ENCODE results near the gene MOCS2. TPM values are rescaled to one million over a fixed set of nuclear protein-coding genes. Genes with fewer than 3 reads are reported as not detected.

MOCS2 gene
- total and polyA plus RNA-seq, 10 of the 15 experiments (the other 5 are each of a cell fraction or from before 2014, with no cell fraction given), result 11.0 to 27.4 (median 22.5) TPM

DNA sequence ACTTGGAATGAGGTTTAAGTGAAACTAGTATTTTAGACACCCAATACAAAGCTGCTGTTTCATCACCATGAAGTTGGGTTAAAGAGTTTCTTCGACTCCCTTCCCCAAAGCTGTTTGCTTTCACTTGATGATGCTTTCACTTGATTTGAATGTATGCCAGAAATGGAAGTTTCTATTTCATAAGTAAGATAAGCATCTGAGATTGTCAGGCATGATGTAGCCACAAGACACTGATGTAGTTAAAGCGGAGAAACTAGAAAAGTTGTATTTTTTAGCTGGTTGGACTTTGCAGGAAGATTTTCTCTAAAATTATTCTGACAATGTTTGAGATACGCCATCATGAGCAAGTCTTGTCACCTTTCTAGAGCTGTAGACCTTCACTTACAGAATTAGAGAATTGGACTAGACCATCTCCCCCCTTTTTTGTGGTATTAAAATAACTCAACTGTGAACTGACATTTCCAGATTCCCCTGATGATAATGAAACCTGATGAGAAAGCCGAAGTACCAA lies 20.0 kb downstream of the MOCS2 start:
- H3K9me3 ChIP-seq (replicated peaks; ENCODE audit: control insufficient read depth, insufficient read depth, low read length), result no peaks in the 10 kb centered on the region
- H4K20me1 ChIP-seq (ENCODE audit: control insufficient read depth, insufficient read depth), result no peaks in the 10 kb centered on the region
- POLR2A ChIA-PET, result no interaction called here
- peaks cover 11% of the 10 kb centered on the region for H3K4me1 ChIP-seq (ENCODE audit: control insufficient read depth, insufficient read depth, low read length)
- no TSS peak for BruUV-seq (replicated peaks)
- SMC1A ChIA-PET (ENCODE audit: uncharacterized antibody, unreplicated experiment), result interaction anchor here (1.2 to 2.9 kb wide), 4 partner anchors 11 to 141 kb away, joined by 3 to 20 read pairs (median 4); partner anchors contain the start of gene MOCS2
- no peaks in the 10 kb centered on the region for H3K79me2 ChIP-seq (ENCODE audit: control insufficient read depth, insufficient read depth, low read length)
- peak overlapping the region; percentile 12; the same call in 1 of the 2 replicates for H2AFZ ChIP-seq (ENCODE audit: control insufficient read depth, low read depth, low read length)
- intact Hi-C loops (cut with micrococcal nuclease; ENCODE audit: unreplicated experiment), result no loop called here
- ATAC-seq (peak; percentile 84), DNase-seq (ENCODE audit: low read depth, low spot score) (peak; percentile 7), FAIRE-seq (peak; percentile 41)
- 41% methylated on average over 4 of the region's 4 CpGs for WGBS (ENCODE audit: insufficient coverage, insufficient replicate concordance, low lambda C conversion rate, missing lambda C conversion rate)
- H3K4me3 ChIP-seq, result no peak overlapping the region
- H3K27ac ChIP-seq (ENCODE audit: control insufficient read depth, insufficient read depth), result no peak overlapping the region
- peak overlapping the region; percentile 49 for H3K4me2 ChIP-seq (ENCODE audit: control insufficient read depth, insufficient read depth)
- in situ Hi-C loops (cut with MboI), result no loop called here
- H3K36me3 ChIP-seq (ENCODE audit: control insufficient read depth in 2 of 2, insufficient read depth in 2 of 2, low read length in 1 of 2), result no peaks in the 10 kb centered on the region
- no peaks in the 10 kb centered on the region for H3K27me3 ChIP-seq (replicated peaks in 1 of 2; ENCODE audit: control insufficient read depth in 2 of 2, insufficient read depth in 2 of 2, low read length in 1 of 2)
- no peak overlapping the region for H3K9ac ChIP-seq (ENCODE audit: control insufficient read depth, insufficient read depth, low read length)
- TF ChIP-seq, protein P1, sequence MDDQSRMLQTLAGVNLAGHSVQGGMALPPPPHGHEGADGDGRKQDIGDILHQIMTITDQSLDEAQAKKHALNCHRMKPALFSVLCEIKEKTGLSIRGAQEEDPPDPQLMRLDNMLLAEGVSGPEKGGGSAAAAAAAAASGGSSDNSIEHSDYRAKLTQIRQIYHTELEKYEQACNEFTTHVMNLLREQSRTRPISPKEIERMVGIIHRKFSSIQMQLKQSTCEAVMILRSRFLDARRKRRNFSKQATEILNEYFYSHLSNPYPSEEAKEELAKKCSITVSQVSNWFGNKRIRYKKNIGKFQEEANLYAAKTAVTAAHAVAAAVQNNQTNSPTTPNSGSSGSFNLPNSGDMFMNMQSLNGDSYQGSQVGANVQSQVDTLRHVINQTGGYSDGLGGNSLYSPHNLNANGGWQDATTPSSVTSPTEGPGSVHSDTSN (IDR thresholded peaks at IDR 0.05; ENCODE audit: insufficient replicate concordance, low read depth, low read length), result no peak
- TF ChIP-seq FOXK2 (IDR thresholded peaks at IDR 0.05) (no peak), ZNF24 (IDR thresholded peaks at IDR 0.05) (no peak), MYC (IDR thresholded peaks at IDR 0.05; ENCODE audit: insufficient read depth, insufficient read length, insufficient replicate concordance, low read length, severe bottlenecking) (no peak), SREBF2 (IDR thresholded peaks at IDR 0.05; ENCODE audit: low read length) (no peak), RUNX3 (IDR thresholded peaks at IDR 0.05; ENCODE audit: low read length) (no peak), BCL11A (IDR thresholded peaks at IDR 0.05; ENCODE audit: low read depth, low read length) (no peak), TCF7 (IDR thresholded peaks at IDR 0.05; ENCODE audit: borderline replicate concordance) (no peak)
- TF ChIP-seq, protein P2, sequence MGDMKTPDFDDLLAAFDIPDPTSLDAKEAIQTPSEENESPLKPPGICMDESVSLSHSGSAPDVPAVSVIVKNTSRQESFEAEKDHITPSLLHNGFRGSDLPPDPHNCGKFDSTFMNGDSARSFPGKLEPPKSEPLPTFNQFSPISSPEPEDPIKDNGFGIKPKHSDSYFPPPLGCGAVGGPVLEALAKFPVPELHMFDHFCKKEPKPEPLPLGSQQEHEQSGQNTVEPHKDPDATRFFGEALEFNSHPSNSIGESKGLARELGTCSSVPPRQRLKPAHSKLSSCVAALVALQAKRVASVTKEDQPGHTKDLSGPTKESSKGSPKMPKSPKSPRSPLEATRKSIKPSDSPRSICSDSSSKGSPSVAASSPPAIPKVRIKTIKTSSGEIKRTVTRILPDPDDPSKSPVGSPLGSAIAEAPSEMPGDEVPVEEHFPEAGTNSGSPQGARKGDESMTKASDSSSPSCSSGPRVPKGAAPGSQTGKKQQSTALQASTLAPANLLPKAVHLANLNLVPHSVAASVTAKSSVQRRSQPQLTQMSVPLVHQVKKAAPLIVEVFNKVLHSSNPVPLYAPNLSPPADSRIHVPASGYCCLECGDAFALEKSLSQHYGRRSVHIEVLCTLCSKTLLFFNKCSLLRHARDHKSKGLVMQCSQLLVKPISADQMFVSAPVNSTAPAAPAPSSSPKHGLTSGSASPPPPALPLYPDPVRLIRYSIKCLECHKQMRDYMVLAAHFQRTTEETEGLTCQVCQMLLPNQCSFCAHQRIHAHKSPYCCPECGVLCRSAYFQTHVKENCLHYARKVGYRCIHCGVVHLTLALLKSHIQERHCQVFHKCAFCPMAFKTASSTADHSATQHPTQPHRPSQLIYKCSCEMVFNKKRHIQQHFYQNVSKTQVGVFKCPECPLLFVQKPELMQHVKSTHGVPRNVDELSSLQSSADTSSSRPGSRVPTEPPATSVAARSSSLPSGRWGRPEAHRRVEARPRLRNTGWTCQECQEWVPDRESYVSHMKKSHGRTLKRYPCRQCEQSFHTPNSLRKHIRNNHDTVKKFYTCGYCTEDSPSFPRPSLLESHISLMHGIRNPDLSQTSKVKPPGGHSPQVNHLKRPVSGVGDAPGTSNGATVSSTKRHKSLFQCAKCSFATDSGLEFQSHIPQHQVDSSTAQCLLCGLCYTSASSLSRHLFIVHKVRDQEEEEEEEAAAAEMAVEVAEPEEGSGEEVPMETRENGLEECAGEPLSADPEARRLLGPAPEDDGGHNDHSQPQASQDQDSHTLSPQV (IDR thresholded peaks at IDR 0.05), result no peak
- TF ChIP-seq, protein P3, sequence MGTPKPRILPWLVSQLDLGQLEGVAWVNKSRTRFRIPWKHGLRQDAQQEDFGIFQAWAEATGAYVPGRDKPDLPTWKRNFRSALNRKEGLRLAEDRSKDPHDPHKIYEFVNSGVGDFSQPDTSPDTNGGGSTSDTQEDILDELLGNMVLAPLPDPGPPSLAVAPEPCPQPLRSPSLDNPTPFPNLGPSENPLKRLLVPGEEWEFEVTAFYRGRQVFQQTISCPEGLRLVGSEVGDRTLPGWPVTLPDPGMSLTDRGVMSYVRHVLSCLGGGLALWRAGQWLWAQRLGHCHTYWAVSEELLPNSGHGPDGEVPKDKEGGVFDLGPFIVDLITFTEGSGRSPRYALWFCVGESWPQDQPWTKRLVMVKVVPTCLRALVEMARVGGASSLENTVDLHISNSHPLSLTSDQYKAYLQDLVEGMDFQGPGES (IDR thresholded peaks at IDR 0.05), result no peak
- TF ChIP-seq, protein P4, sequence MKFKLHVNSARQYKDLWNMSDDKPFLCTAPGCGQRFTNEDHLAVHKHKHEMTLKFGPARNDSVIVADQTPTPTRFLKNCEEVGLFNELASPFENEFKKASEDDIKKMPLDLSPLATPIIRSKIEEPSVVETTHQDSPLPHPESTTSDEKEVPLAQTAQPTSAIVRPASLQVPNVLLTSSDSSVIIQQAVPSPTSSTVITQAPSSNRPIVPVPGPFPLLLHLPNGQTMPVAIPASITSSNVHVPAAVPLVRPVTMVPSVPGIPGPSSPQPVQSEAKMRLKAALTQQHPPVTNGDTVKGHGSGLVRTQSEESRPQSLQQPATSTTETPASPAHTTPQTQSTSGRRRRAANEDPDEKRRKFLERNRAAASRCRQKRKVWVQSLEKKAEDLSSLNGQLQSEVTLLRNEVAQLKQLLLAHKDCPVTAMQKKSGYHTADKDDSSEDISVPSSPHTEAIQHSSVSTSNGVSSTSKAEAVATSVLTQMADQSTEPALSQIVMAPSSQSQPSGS (IDR thresholded peaks at IDR 0.05; ENCODE audit: low read length), result no peak
- TF ChIP-seq, protein P5, sequence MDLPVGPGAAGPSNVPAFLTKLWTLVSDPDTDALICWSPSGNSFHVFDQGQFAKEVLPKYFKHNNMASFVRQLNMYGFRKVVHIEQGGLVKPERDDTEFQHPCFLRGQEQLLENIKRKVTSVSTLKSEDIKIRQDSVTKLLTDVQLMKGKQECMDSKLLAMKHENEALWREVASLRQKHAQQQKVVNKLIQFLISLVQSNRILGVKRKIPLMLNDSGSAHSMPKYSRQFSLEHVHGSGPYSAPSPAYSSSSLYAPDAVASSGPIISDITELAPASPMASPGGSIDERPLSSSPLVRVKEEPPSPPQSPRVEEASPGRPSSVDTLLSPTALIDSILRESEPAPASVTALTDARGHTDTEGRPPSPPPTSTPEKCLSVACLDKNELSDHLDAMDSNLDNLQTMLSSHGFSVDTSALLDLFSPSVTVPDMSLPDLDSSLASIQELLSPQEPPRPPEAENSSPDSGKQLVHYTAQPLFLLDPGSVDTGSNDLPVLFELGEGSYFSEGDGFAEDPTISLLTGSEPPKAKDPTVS (IDR thresholded peaks at IDR 0.05; ENCODE audit: low read depth, low read length), result no peak
- CTCF ChIA-PET, result interaction anchor here (0.7 to 7.7 kb wide), 8 partner anchors 11 to 140 kb away, joined by 3 to 66 read pairs (median 4); partner anchors contain the start of gene MOCS2
- RAD21 ChIA-PET (ENCODE audit: unreplicated experiment), result interaction anchor here (2.3 kb wide), 1 partner anchor 141 kb away, joined by 12 read pairs; no protein-coding TSS in a partner anchor
